Ishikawa (cell line): Measurements from ENCODE around the gene ARHGEF26.

Experiments used
- CEBPB ChIP-seq: IDR thresholded peaks from 2 replicates; pipeline ENCODE4 v1.6.1; 2012
- CREB1 ChIP-seq: IDR thresholded peaks from 2 replicates; pipeline ENCODE4 v1.6.1; 2012; ENCODE audit warnings: low read depth
- EGR1 ChIP-seq: IDR thresholded peaks from 2 replicates; pipeline ENCODE4 v1.6.1; 2012
- EP300 ChIP-seq: IDR thresholded peaks from 2 replicates; pipeline ENCODE4 v1.6.1; 2012; ENCODE audit warnings: borderline replicate concordance
- FOXM1 ChIP-seq: IDR thresholded peaks from 2 replicates; pipeline ENCODE4 v1.6.1; 2012; ENCODE audit warnings: low read depth, borderline replicate concordance
- NFIC ChIP-seq: IDR thresholded peaks from 2 replicates; pipeline ENCODE4 v1.6.1; 2012
- RAD21 ChIP-seq: IDR thresholded peaks from 2 replicates; pipeline ENCODE4 v1.6.1; 2012; ENCODE audit warnings: low read depth
- REST ChIP-seq: IDR thresholded peaks from 2 replicates; pipeline ENCODE4 v1.6.1; 2012; ENCODE audit warnings: low read depth, mild to moderate bottlenecking
- TAF1 ChIP-seq: IDR thresholded peaks from 2 replicates; pipeline ENCODE4 v1.6.1; 2012; ENCODE audit warnings: low read depth, mild to moderate bottlenecking
- TCF12 ChIP-seq: IDR thresholded peaks from 2 replicates; pipeline ENCODE4 v1.6.1; 2012; ENCODE audit warnings: low read depth
- TEAD4 ChIP-seq: IDR thresholded peaks from 2 replicates; pipeline ENCODE4 v1.6.1; 2012
- USF1 ChIP-seq: IDR thresholded peaks from 2 replicates; pipeline ENCODE4 v1.6.1; 2012
- YY1 ChIP-seq: IDR thresholded peaks from 2 replicates; pipeline ENCODE4 v1.6.1; 2012; ENCODE audit warnings: low read depth
- ZBTB7A ChIP-seq: IDR thresholded peaks from 2 replicates; pipeline ENCODE4 v1.6.1; 2012; ENCODE audit warnings: low read depth
- TF ChIP-seq, protein P1 (sequence below): IDR thresholded peaks from 2 replicates; pipeline ENCODE4 v1.6.1; 2012

ARHGEF26 gene

DNA sequence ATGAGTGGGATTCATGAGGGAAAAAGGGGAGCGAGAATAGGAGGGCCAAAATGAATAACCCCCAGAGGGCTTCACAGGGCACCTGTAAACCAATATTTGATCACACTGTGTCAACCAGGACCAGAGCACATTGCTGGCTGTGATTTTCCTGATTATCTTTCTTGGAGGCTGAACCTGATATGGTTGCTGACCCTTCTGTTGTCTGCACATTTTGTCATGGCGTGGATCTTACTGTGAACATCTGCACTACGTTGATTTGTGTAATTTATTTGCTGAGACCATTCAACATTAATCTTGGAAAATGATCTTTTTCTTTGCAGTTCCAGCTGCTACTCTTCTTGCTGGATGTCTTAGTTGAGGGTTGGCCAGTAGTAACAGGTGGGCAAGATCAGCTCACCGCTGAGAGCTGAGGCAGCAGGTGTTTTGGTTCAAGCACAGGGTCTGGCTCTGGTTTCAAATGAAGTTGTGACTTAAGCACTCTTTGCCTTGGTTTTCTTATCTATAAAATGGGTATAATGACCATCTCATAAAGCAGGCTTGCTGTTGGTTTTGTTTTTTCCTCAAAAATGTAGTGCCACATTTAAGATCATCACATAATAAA is 61.2 kb downstream of the ARHGEF26 start:
- no peak for TF ChIP-seq TCF12

DNA sequence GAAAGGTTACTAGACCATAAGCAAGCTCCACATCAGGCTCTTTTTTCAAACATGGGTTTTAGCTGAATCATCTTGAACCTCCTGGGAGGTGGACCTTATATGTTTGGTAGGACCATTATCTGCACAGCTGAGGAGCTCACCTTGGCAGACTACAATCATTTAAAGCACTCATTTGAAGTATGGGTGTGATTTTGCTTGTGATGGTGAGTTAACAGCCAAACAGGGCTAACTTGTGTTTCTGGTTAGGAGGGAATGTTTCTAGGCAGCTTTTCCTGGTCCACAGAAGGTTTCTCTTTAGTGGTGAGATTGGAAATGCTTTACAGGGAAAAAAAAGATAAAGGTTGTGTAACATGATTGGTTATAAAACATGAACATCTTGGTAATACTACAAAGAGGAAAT is 61.8 kb downstream of the ARHGEF26 start:
- TF ChIP-seq, protein P1, sequence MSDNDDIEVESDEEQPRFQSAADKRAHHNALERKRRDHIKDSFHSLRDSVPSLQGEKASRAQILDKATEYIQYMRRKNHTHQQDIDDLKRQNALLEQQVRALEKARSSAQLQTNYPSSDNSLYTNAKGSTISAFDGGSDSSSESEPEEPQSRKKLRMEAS: no peak

DNA sequence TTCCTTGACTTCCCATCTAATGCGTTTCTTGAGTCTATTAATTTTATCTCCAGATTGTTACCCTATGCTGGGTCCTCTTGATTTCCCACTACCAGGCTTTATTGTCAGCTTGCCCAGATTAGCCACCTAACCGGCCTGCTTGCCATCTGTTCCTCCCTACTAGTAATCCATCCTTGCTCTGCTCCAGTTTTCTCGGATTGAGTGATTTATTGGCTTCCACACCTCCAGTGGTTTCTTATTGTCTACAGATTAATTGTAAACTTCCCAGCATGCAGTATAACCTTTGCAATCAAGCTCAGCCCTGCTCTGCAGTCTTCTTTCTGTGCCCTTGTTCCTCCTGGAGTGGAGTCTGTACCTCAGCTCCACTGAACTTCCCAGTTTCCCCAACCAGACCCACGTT is 63.4 kb downstream of the ARHGEF26 start:
- no peak for TF ChIP-seq CEBPB
- TF ChIP-seq TCF12: no peak
- no peak for TF ChIP-seq ZBTB7A
- TF ChIP-seq EGR1: no peak
- no peak for TF ChIP-seq EP300
- TF ChIP-seq NFIC: no peak
- no peak for TF ChIP-seq FOXM1
- no peak for TF ChIP-seq RAD21
- TF ChIP-seq REST: no peak
- no peak for TF ChIP-seq USF1
- TF ChIP-seq YY1: no peak

- no peak for TF ChIP-seq NFIC
- no peak for TF ChIP-seq ZBTB7A
- no peak for TF ChIP-seq YY1
- TF ChIP-seq TEAD4: no peak
- no peak for TF ChIP-seq REST
- TF ChIP-seq FOXM1: no peak
- no peak for TF ChIP-seq USF1
- TF ChIP-seq EP300: no peak
- no peak for TF ChIP-seq RAD21
- no peak for TF ChIP-seq CEBPB
- no peak for TF ChIP-seq EGR1
- TF ChIP-seq, protein P1: no peak
- no peak for TF ChIP-seq CREB1
- no peak for TF ChIP-seq TCF12
- no peak for TF ChIP-seq TAF1
Measured at GRCh38 chr3:154188437-154188836, 67.2 kb downstream of the ARHGEF26 start.

- TF ChIP-seq RAD21 (no peak), NFIC (no peak), EGR1 (no peak), CREB1 (no peak), REST (no peak), CEBPB (no peak), FOXM1 (no peak), TAF1 (no peak), EP300 (no peak), USF1 (no peak), YY1 (no peak), ZBTB7A (no peak), TEAD4 (no peak), TCF12 (no peak)
- TF ChIP-seq, protein P1: no peak
Measured at GRCh38 chr3:154188846-154189245, 67.7 kb downstream of the ARHGEF26 start.
